ENCODE measurements around the gene FAHD1.
"Not testable (repeated sequence)": the region's sequence is repeated elsewhere in the genome, so short reads cannot be mapped to it uniquely, and the experiment has no call there.

The FAHD1 gene

DNA sequence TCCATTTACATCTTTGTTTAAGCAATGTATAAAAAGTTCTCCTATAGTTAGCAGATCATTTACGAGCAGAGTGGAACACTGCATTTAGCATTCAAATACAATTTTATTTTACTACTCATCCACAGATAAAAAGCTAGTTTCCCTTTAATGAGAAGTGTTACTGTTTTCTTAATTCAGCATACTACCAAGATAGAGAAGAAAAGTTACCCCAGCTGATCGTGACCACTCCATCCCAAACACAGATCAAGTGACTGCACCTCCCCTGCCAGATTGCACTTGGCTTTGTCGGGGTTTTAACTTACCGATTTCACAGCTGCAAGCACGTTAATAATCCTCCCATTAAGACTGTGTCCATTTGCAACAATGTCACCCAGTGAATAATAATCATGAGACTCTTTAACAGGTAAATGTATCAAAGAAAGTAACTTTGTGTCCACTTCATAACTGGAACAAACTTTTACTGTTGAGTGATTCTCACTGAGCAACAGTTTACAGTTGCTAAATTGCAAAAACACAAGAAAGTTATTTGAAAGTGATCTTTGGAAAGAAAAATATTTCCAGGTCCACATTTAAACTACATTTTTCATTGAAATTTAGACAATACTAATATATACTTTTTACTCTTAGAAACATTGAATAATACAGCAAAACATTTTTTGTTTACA lies 30.6 kb downstream of the FAHD1 start:
- DNase-seq = no peak

DNA sequence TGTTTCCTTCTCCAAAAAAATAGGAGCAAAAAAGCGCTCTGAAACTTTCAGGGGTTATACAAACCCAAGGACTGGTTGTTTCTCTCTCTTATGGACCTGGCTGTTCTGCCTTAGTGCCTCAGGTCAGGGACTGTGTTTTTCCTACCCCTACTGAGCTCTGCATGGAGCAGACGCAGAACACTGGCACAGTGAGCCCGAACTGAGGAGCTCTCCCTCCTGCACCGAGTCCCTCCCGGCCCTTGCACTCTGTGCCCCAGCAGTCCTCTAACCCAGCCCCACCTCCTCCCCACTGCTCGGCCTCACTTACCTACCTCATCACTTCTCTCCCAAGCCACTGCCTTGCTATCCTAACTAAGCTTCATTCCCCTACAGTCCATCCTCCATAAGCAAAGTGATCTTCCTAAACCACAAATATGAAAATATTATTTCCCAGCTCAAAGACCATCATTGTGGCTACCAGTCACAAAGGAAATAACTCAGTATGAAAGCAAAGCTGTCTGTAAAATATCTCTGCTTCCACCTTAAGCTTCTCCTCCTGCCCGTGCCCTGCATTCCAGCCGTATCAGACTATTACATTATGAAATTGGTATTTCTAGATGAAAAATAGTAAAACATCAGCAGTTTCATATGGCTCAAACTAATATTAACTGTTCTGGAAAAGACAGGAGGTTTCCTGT lies 31.3 kb downstream of the FAHD1 start:
- DNase-seq = no peak

DNA sequence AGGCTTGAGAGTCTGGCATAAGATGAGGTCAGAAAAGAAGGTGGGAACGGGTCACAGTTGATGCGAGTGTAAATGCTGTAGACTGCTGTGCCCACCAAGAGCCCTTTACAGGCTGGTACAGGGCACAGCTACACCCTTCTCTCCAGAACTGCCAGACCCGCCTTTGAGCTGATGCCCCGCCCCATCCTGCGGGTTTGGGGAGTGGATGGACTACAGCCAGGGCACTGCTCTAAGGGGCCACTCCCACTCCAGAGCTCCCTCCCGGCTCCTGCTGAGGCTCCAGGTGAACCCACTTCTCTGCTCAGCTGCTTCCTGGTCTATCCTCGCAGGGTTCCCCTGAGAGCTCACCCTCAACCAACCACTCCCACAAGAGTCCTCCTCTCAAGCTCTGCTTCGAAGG lies 32.6 kb downstream of the FAHD1 start:
- DNase-seq = no peak

DNA sequence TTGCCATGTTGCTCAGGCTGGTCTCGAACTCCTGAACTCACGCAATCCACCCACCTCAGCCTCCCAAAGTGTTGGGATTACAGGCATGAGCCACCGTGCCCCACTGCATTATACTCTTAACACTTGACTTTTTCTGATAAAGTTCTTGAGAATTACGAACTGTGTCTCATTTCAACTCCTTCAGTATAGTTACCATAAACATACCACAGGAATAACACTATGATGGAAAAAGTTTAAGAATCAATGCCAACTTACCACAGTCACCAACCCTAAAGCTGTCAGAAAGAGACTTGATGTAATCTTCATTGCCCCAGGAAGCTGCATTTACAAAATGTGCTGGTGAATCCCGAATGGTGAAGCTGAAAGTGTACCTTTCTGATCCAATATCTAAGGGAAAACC lies 34.7 kb downstream of the FAHD1 start:
- DNase-seq = no peak

DNA sequence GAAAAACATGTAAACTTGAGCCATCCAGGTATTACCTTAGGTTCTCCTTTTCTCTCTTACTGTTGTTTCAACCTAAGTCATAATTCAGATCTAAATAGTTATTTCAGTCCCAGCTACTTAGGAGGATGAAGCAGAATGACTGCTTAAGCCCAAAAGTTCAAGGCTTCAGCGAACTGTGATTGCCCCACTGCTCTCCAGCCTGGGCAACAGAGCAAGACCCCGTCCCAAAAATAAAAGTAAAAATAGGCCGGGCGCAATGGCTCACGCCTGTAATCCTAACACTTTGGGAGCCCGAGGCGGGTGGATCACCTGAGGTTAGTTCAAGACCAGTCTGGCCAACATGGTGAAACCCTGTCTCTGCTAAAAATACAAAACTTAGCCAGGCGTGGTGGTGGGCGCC lies 35.4 kb downstream of the FAHD1 start:
- DNase-seq = no peak

DNA sequence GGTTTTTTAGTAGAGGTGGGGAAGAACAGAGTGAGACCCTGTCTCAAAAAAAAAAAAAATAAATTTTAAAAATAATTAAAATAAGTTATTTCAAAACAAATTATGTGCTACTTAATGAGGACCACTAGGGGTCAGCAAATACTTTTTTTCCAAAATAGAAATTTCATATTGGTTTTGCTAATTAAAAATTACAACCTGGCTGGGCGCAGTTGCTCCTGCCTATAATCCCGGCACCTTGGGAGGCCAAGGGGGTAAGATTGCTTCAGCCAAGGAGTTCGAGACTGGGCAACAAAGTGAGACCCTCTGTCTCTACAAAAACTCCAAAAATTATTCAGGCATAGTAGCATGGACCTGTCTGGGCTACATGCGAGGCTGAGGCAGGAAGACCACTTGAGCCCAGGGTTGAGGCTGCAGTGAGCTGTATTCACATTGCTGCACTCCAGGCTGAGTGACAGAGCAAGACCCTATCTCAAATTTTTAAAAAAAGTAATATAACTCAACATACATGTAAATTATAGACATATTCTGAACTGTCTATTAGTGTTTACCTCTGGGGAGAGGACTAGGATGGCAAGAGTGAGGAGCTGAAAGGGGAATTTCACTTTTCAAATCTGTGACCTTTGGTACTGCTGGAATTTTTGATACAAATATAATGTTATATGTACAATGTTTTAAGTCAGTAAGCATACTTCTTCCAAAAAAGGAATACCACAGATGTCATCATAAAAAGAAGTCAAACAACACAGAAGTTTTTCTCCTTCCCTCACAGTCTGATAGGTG lies 36.9 kb downstream of the FAHD1 start:
- DNase-seq = peak; percentile 40

DNA sequence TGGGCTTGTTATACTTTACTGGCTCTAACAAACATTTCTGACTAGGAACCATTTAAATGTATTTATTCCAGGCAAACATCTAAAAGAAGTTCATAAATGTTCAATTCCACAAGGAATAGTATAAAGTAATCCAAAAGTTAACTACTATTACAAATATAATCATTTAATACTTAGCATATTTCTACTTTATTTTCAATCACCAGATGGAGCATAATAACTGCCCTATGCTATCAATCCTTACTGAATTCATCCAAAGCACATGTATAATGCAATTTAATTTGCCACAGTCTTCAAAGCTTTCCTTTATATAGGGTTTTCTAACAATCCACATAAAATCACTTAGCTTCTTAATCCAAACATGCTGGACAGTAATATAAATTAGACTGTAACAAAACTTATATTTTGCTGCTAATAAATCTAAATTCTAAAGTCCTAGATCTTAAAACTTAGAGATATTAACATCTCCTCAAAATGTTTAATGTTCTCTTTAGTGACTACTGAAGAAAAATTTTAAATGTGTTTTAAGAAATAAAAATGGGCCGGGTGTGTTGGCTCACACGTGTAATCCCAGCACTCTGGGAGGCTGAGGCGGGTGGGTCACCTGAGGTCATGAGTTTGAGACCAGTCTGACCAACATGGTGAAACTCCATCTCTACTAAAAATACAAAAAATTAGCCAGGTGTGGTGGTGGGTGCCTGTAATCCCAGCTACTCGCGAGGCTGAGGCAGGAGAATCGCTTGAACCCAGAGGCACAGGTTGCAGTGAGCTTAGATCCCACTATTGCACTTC lies 39.1 kb downstream of the FAHD1 start:
- DNase-seq = no peak

DNA sequence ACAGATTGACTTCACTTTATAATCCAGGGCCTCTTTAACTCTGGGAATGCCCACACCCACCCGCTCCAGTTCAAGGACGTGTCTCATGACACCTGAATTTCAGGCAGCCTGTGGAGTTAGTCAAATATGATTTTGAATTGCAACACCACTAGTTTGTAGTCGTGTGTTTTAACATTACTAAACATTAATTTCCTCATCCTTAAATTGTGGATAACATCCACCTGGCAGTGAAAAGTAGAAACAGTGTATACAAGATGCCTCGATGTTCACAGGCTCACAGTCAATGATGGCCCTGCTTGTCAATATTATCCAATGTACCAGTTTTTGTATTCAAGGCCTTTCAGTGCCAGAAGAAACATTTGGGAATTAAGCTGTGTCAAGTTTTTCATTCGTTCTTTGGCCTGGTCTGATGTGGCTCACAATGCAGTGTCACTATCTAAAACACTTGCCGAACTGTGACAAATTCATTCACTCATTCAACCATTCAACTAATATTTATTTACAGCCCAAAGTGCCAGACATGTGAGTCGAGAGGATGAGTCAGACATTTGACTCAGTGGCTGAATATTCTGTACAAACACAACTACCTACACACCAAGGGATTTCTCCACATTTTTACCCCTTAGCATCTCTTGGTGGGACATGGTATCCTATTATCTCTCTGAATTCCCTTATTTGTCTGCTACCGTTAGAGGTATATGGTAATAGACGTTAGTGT lies 43.5 kb downstream of the FAHD1 start:
- no peak for DNase-seq

DNA sequence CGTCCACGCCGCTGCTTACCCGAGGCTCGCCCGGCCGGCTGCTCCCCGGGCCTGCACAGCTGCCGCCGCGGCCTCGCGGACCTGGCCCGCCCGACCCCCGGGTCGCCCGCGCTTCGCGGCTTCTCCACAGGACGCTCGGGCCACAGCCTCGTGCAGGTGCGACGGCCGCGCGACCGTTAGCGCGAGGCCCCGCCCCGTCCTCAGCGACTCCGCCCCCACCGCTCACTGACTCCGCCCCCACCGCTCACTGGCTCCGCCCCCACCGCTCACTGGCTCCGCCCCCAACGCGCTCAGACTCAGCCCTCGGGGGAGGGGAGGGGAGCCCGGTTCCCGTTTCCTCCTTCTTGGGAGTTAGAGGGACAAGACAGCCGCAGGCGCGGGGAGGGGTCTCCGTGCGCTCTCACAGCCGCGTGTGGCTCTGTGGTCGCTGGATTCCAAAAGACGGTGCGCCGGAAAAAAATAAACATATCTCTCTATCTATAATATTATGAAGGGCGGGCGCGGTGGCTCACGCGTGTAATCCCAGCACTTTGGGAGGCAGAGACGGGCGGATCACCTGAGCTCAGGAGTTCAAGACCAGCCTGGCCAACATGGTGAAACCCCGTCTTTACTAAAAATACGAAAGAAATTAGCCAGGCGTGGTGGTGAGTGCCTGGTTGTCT lies 45.1 kb downstream of the FAHD1 start, which contains the start of gene MEIOB:
Gene MEIOB (minus strand): TSS at position 191 of the 662 bp plus-strand sequence. CDS start 3,989 bp downstream, outside the sequence.
- DNase-seq = no peak

DNA sequence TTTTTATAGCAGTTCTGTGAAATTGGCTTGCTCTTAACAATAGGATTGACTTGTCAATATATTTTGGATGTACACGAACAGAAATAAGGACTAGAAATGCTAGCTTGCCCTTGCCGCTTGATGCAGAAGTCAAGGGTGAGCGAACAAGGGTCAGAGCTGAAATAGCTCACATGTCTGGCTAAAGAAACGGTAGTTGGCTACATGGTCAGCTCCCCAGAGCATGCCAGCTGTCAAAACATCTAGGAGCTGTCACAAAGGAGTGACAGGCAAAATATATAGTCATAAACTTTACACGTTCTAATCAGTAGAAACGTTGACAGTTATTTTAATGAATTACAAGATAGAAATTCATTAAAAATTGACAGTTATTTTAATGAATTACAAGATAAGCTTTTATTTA lies 47.8 kb downstream of the FAHD1 start:
- no peak for DNase-seq

DNA sequence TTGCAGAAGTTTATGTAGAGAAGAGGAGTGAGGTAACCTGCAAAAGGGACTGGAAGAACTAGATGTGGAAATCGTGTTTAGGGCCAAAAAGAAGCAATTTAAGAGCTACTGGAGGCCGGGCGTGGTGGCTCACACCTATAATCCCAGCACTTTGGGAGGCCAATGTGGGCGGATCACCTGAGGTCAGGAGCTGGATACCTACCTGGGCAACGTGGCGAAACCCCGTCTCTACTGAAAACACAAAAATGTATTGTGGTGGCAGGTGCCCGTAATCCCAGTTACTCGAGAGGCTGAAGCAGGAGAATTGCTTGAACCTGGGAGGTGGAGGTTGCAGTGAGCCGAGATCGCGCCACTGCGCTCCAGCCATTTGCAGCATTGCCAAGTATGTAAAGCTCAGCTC lies 49.1 kb downstream of the FAHD1 start:
- DNase-seq = not testable (repeated sequence)

DNA sequence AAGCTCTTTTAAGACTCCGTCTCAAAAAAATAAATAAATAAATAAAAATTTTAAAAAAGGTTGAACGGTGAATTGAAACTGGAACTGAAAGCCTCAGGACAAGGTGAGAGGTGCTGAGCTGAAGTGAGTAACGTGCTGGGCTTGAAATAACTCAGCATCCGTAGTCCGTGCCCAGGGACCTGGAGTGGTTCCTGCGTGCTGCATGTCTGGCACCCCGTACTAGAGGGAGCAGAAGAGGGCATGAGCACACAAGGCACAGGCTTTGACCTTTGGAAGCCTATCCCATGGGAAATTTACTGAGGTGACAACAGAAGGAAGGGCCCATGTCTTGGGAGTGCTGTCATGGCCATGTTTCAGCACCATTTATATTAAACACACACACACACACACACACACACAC lies 49.5 kb downstream of the FAHD1 start:
- no peak for DNase-seq

DNA sequence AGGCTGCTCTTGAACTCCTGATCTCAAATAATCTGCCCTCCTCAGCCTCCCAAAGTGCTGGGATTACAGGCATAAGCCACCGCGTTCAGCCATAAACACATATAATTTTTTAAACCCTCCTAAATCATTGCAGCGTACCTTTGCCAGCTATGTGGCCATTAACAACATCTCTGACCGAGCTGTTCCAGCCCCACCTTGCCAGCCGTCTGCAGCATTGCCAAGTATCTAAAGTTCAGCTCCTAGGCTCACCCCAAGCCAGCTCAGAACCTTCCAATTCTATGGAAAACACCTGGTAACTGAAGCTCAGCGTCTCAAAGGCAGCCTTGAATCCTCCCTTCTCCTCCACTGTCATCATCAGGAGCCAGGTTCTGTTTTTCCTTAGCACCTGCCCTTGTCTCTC lies 50.1 kb downstream of the FAHD1 start:
- no peak for DNase-seq

DNA sequence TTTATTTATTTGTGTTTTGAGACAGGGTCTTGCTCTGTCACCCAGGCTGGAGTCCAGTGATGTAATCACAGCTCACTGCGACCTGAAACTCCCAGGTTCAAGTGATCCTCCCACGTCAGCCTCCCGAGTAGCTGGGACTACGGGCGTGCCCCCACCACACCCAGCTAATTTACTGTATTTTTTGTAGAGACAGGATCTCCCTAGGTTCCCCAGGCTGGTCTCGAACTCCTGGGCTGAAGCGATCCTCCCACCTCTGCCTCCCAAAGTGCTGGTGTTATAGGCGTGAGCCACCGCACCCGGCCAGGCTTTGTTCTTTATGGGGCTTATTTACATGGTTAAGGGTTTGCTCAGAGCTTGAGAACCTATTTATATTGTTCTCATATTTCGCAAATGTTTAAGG lies 50.8 kb downstream of the FAHD1 start:
- no peak for DNase-seq

DNA sequence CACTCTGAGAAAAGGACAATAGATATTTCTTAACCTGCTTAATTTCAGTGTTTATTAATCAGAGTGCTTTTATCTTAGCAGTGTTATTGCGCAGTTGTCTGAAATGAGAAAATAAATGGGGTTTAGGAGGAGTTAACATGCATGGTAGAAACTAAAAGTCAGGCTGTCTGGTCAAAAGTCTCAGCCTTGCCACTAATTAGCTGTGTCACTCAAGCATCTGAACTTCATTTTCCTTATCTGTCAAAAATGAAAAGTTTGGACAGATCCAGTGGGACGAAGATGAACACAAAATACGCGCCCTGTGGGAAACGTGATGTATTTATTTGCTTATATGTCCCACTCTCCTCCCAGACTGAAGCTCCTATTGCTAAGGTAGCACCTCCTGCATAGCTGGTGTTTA lies 51.2 kb downstream of the FAHD1 start:
- DNase-seq = no peak

Measured in CD4-positive, alpha-beta T cell treated with Interleukin-4 for 4 hours (primary cell).